Measurements from ENCODE around the gene NDC80. TPM values are rescaled to one million over a fixed set of nuclear protein-coding genes. Genes with fewer than 3 reads are reported as not detected.

Gene NDC80
- total RNA-seq, 4 donors from 2014 or later: 1.1 to 2.7 (median 2.5) TPM

- TF ChIP-seq CTCF (IDR thresholded peaks at IDR 0.05) (no peak), EP300 (IDR thresholded peaks at IDR 0.05) (no peak), POLR2A (IDR thresholded peaks at IDR 0.05) (no peak), POLR2AphosphoS5 (IDR thresholded peaks at IDR 0.05) (no peak)
Observed at GRCh38 chr18:2557536-2557935, 13.8 kb upstream of the NDC80 start.

GRCh38 chr18:2559249-2559648 lies 12.1 kb upstream of the NDC80 start:
- no peak overlapping the region for H3K27ac ChIP-seq
- no peak overlapping the region for H3K4me3 ChIP-seq
- H3K27me3 ChIP-seq: no peaks in the 10 kb centered on the region
- H3K9me3 ChIP-seq: no peaks in the 10 kb centered on the region
- H3K4me1 ChIP-seq: no peaks in the 10 kb centered on the region
- WGBS: 98% methylated on average over 1 of the region's 1 CpG
- H3K36me3 ChIP-seq: peaks cover 7% of the 10 kb centered on the region
- no peak for DNase-seq (ENCODE audit: low spot score in 2 of 2)
- TF ChIP-seq POLR2AphosphoS5 (IDR thresholded peaks at IDR 0.05): no peak
- TF ChIP-seq CTCF (IDR thresholded peaks at IDR 0.05): no peak
- TF ChIP-seq EP300 (IDR thresholded peaks at IDR 0.05): no peak
- TF ChIP-seq POLR2A (IDR thresholded peaks at IDR 0.05): no peak

More at GRCh38 chr18:2557536-2557935, 13.8 kb upstream of the NDC80 start:
- no peak overlapping the region for H3K4me3 ChIP-seq
- H3K27ac ChIP-seq: no peak overlapping the region
- DNase-seq (ENCODE audit: low spot score in 2 of 2): no peak
- H3K4me1 ChIP-seq: no peaks in the 10 kb centered on the region
- peaks cover 4% of the 10 kb centered on the region for H3K36me3 ChIP-seq
- WGBS: 88% methylated on average over 1 of the region's 1 CpG
- H3K27me3 ChIP-seq: no peaks in the 10 kb centered on the region
- H3K9me3 ChIP-seq: no peaks in the 10 kb centered on the region

- Histone ChIP-seq H3K36me3 (peaks cover 12% of the 10 kb centered on the region), H3K4me3 (no peak overlapping the region), H3K4me1 (peaks cover 2% of the 10 kb centered on the region), H3K27me3 (no peaks in the 10 kb centered on the region), H3K9me3 (no peaks in the 10 kb centered on the region), H3K27ac (no peak overlapping the region)
- WGBS: 91% methylated on average over 1 of the region's 1 CpG
- TF ChIP-seq POLR2AphosphoS5 (IDR thresholded peaks at IDR 0.05) (no peak), CTCF (IDR thresholded peaks at IDR 0.05) (no peak), EP300 (IDR thresholded peaks at IDR 0.05) (no peak), POLR2A (IDR thresholded peaks at IDR 0.05) (no peak)
- no peak for DNase-seq (ENCODE audit: low spot score in 2 of 2)
Observed at GRCh38 chr18:2564373-2564772, 7.0 kb upstream of the NDC80 start.

- no peak for DNase-seq (ENCODE audit: low spot score in 2 of 2)
- H3K4me1 ChIP-seq: peaks cover 22% of the 10 kb centered on the region
- no peaks in the 10 kb centered on the region for H3K27me3 ChIP-seq
- H3K36me3 ChIP-seq: peaks cover 5% of the 10 kb centered on the region
- no peaks in the 10 kb centered on the region for H3K9me3 ChIP-seq
- no peak overlapping the region for H3K4me3 ChIP-seq
- TF ChIP-seq POLR2A (IDR thresholded peaks at IDR 0.05) (no peak), POLR2AphosphoS5 (IDR thresholded peaks at IDR 0.05) (no peak), EP300 (IDR thresholded peaks at IDR 0.05) (no peak), CTCF (IDR thresholded peaks at IDR 0.05) (no peak)
- no peak overlapping the region for H3K27ac ChIP-seq
- 72% methylated on average over 6 of the region's 6 CpGs for WGBS
Observed at GRCh38 chr18:2568129-2568528, 3.2 kb upstream of the NDC80 start.

- Histone ChIP-seq H3K36me3 (peaks cover 5% of the 10 kb centered on the region), H3K9me3 (no peaks in the 10 kb centered on the region), H3K27ac (no peak overlapping the region), H3K27me3 (no peaks in the 10 kb centered on the region), H3K4me1 (peaks cover 22% of the 10 kb centered on the region), H3K4me3 (no peak overlapping the region)
- DNase-seq (ENCODE audit: low spot score in 2 of 2): no peak
- 97% methylated on average over 3 of the region's 3 CpGs for WGBS
- TF ChIP-seq EP300 (IDR thresholded peaks at IDR 0.05): no peak
- TF ChIP-seq POLR2A (IDR thresholded peaks at IDR 0.05): no peak
- no peak for TF ChIP-seq CTCF (IDR thresholded peaks at IDR 0.05)
- no peak for TF ChIP-seq POLR2AphosphoS5 (IDR thresholded peaks at IDR 0.05)
Observed at GRCh38 chr18:2568605-2569004, 2.8 kb upstream of the NDC80 start.

All from suprapubic skin (tissue), 4 donors.